MM.1S (cell line): ENCODE data around the gene OSBPL2.

Source experiments
- DNase-seq: peaks from one replicate; pipeline ENCODE4 v3.0.0-alpha.2; 2015
- H2AFZ ChIP-seq: fragments of 300-600 bp; sonication (generic); 2 replicates; pipeline ENCODE4 v1.6.0; 2016; ENCODE audit warnings: antibody characterized with exemption, low read length
- H3F3A ChIP-seq: fragments of 300-600 bp; sonication (generic); 2 replicates; pipeline ENCODE4 v1.6.1; 2016; ENCODE audit warnings: mild to moderate bottlenecking, antibody characterized with exemption, low read length, moderate library complexity, mixed read lengths; ENCODE audit not compliant: insufficient read depth
- H3K27ac ChIP-seq: fragments of 300-600 bp; sonication (generic); 2 replicates; pipeline ENCODE4 v1.5.1; 2016; ENCODE audit warnings: mild to moderate bottlenecking, low read length
- H3K27me3 ChIP-seq: fragments of 300-600 bp; sonication (generic); replicated peaks from 2 replicates; pipeline ENCODE4 v1.6.0; 2016; ENCODE audit warnings: low read length; ENCODE audit not compliant: insufficient read depth
- H3K36me3 ChIP-seq: fragments of 300-600 bp; sonication (generic); replicated peaks from 2 replicates; pipeline ENCODE4 v1.6.1; 2016; ENCODE audit warnings: mild to moderate bottlenecking, low read length, mixed read lengths; ENCODE audit not compliant: insufficient read depth
- H3K4me1 ChIP-seq: fragments of 300-600 bp; sonication (generic); 2 replicates; pipeline ENCODE4 v1.6.1; 2016; ENCODE audit warnings: low read length, mixed read lengths
- H3K4me2 ChIP-seq: fragments of 300-600 bp; sonication (generic); 2 replicates; pipeline ENCODE4 v1.6.0; 2016; ENCODE audit warnings: low read depth, low read length
- H3K4me3 ChIP-seq: fragments of 300-600 bp; sonication (generic); 2 replicates; pipeline ENCODE4 v1.5.1; 2016; ENCODE audit warnings: low read length, mixed read lengths
- H3K79me2 ChIP-seq: fragments of 300-600 bp; sonication (generic); 2 replicates; pipeline ENCODE4 v1.6.1; 2016; ENCODE audit warnings: mixed run types, low read length, mixed read lengths
- H3K9ac ChIP-seq: fragments of 300-600 bp; sonication (generic); 2 replicates; pipeline ENCODE4 v1.6.1; 2016; ENCODE audit warnings: low read length, mixed read lengths
- H3K9me2 ChIP-seq: fragments of 300-600 bp; sonication (generic); replicated peaks from 2 replicates; pipeline ENCODE4 v1.6.1; 2016; ENCODE audit warnings: mild to moderate bottlenecking, low read length, mixed read lengths; ENCODE audit not compliant: insufficient read depth
- H3K9me3 ChIP-seq: fragments of 300-600 bp; sonication (generic); replicated peaks from 2 replicates; pipeline ENCODE4 v1.6.1; 2016; ENCODE audit warnings: mild to moderate bottlenecking, low read length, mixed read lengths; ENCODE audit not compliant: insufficient read depth
- H4K20me1 ChIP-seq: fragments of 300-600 bp; sonication (generic); 2 replicates; pipeline ENCODE4 v1.6.1; 2016; ENCODE audit warnings: mild to moderate bottlenecking, low read length, moderate library complexity, mixed read lengths; ENCODE audit not compliant: insufficient read depth
- CTCF ChIP-seq: fragments of 300-600 bp; sonication (generic); IDR thresholded peaks from 2 replicates; pipeline ENCODE4 v1.5.1; 2016; ENCODE audit warnings: antibody characterized with exemption, low read length, mixed read lengths
- EZH2 ChIP-seq: fragments of 300-600 bp; sonication (generic); optimal IDR thresholded peaks from 2 replicates; pipeline ENCODE3; 2017; ENCODE audit warnings: low read depth, mild to moderate bottlenecking, antibody characterized with exemption, low read length, mixed read lengths
- EZH2phosphoT487 ChIP-seq: fragments of 300-600 bp; sonication (generic); IDR thresholded peaks from 2 replicates; pipeline ENCODE4 v1.6.1; 2018; ENCODE audit warnings: antibody characterized with exemption, low read length

OSBPL2 gene

GRCh38 chr20:62332421-62332820 lies 94.1 kb downstream of the OSBPL2 start:
- DNase-seq, result no peak
- Histone ChIP-seq H3F3A (peaks cover 7% of the 10 kb centered on the region), H3K9me3 (no peaks in the 10 kb centered on the region), H4K20me1 (no peaks in the 10 kb centered on the region), H2AFZ (no peak overlapping the region), H3K27ac (no peak overlapping the region), H3K9ac (no peak overlapping the region), H3K79me2 (peaks cover 6% of the 10 kb centered on the region; the same call in 1 of the 2 replicates), H3K4me1 (peaks cover 13% of the 10 kb centered on the region), H3K4me3 (no peak overlapping the region), H3K4me2 (no peak overlapping the region), H3K9me2 (no peaks in the 10 kb centered on the region), H3K27me3 (no peaks in the 10 kb centered on the region), H3K36me3 (no peaks in the 10 kb centered on the region)
- TF ChIP-seq EZH2phosphoT487, result no peak
- no peak for TF ChIP-seq EZH2
- no peak for TF ChIP-seq CTCF

GRCh38 chr20:62332989-62333819 lies 94.9 kb downstream of the OSBPL2 start:
- Histone ChIP-seq H3K4me2 (no peak overlapping the region), H3K79me2 (peaks cover 6% of the 10 kb centered on the region; the same call in 1 of the 2 replicates), H3K27me3 (no peaks in the 10 kb centered on the region), H3F3A (peaks cover 13% of the 10 kb centered on the region), H3K9me3 (no peaks in the 10 kb centered on the region), H2AFZ (no peak overlapping the region), H3K4me1 (peaks cover 20% of the 10 kb centered on the region), H3K27ac (no peak overlapping the region), H4K20me1 (no peaks in the 10 kb centered on the region), H3K4me3 (no peak overlapping the region), H3K9ac (no peak overlapping the region), H3K36me3 (no peaks in the 10 kb centered on the region), H3K9me2 (no peaks in the 10 kb centered on the region)
- TF ChIP-seq CTCF (no peak), EZH2phosphoT487 (no peak), EZH2 (no peak)
- no peak for DNase-seq

GRCh38 chr20:62333820-62334595 lies 95.7 kb downstream of the OSBPL2 start:
- H3K9me3 ChIP-seq, result no peaks in the 10 kb centered on the region
- H3F3A ChIP-seq, result peaks cover 21% of the 10 kb centered on the region
- H3K9ac ChIP-seq, result no peak overlapping the region
- no peak overlapping the region for H3K4me3 ChIP-seq
- H4K20me1 ChIP-seq, result no peaks in the 10 kb centered on the region
- H3K36me3 ChIP-seq, result no peaks in the 10 kb centered on the region
- no peaks in the 10 kb centered on the region for H3K27me3 ChIP-seq
- DNase-seq, result no peak
- peaks cover 28% of the 10 kb centered on the region for H3K4me1 ChIP-seq
- no peak overlapping the region for H3K4me2 ChIP-seq
- no peaks in the 10 kb centered on the region for H3K9me2 ChIP-seq
- H3K79me2 ChIP-seq, result peaks cover 6% of the 10 kb centered on the region; the same call in 1 of the 2 replicates
- no peak for TF ChIP-seq CTCF
- no peak for TF ChIP-seq EZH2
- no peak for TF ChIP-seq EZH2phosphoT487
- no peak overlapping the region for H3K27ac ChIP-seq
- H2AFZ ChIP-seq, result no peak overlapping the region
